ENCODE measurements around the gene TRIM2. TPM values are rescaled to one million over a fixed set of nuclear protein-coding genes. Genes with fewer than 3 reads are reported as not detected.

Gene TRIM2
- total RNA-seq, 1 experiment from 2014 or later: 87.0 TPM

DNA sequence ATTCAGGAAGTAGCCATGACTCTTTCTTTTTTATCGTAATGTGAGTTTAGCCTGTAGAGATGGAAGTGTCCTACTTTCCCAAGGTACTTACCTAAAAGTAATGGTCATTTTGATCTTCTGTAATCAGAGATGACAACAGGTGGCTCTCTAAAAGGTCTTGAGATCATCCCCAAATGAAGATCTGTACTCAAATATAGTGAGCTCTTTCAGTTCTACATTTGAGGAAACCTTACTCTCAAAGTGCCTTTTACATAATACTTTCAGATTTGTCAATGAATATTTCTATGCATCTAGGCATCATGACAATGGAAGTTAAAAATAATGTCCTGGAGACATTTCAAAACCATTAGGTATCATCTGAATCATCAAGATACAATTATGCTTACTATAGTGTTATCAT is 123.0 kb downstream of the TRIM2 start:
- ChIA-PET POLR2A (ENCODE audit: unreplicated experiment) (no interaction called here), CTCF (interaction anchor here (0.7 kb wide), 2 partner anchors 137 to 346 kb away, joined by 3 to 9 read pairs; no protein-coding TSS in a partner anchor)
- H4K20me1 ChIP-seq (ENCODE audit: insufficient read depth): no peaks in the 10 kb centered on the region
- no peak overlapping the region for H2AFZ ChIP-seq
- H3K79me2 ChIP-seq (ENCODE audit: low read depth): no peaks in the 10 kb centered on the region
- peaks cover 30% of the 10 kb centered on the region for H3F3A ChIP-seq (ENCODE audit: insufficient read depth, low read depth)
- H3K27ac ChIP-seq: peak overlapping the region; percentile 33
- no TSS peak for BruUV-seq (replicated peaks)
- no peak for TF ChIP-seq EZH2 (IDR thresholded peaks at IDR 0.05; ENCODE audit: low read depth)
- TF ChIP-seq, protein P1, sequence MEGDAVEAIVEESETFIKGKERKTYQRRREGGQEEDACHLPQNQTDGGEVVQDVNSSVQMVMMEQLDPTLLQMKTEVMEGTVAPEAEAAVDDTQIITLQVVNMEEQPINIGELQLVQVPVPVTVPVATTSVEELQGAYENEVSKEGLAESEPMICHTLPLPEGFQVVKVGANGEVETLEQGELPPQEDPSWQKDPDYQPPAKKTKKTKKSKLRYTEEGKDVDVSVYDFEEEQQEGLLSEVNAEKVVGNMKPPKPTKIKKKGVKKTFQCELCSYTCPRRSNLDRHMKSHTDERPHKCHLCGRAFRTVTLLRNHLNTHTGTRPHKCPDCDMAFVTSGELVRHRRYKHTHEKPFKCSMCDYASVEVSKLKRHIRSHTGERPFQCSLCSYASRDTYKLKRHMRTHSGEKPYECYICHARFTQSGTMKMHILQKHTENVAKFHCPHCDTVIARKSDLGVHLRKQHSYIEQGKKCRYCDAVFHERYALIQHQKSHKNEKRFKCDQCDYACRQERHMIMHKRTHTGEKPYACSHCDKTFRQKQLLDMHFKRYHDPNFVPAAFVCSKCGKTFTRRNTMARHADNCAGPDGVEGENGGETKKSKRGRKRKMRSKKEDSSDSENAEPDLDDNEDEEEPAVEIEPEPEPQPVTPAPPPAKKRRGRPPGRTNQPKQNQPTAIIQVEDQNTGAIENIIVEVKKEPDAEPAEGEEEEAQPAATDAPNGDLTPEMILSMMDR (conservative IDR thresholded peaks at IDR 0.05): no peak
- no peak for DNase-seq
- H3K4me2 ChIP-seq: no peak overlapping the region
- no peaks in the 10 kb centered on the region for H3K9me3 ChIP-seq (ENCODE audit: insufficient read depth, low read depth)
- intact Hi-C loops (cut with micrococcal nuclease; ENCODE audit: unreplicated experiment): no loop called here
- H3K27me3 ChIP-seq (ENCODE audit: insufficient read depth, low read depth): no peaks in the 10 kb centered on the region
- H3K9me2 ChIP-seq (ENCODE audit: insufficient read depth): no peaks in the 10 kb centered on the region
- peaks cover 25% of the 10 kb centered on the region for H3K4me1 ChIP-seq (replicated peaks; ENCODE audit: insufficient read depth)
- H3K36me3 ChIP-seq (ENCODE audit: low read depth): no peaks in the 10 kb centered on the region
- H3K4me3 ChIP-seq: no peak overlapping the region

DNA sequence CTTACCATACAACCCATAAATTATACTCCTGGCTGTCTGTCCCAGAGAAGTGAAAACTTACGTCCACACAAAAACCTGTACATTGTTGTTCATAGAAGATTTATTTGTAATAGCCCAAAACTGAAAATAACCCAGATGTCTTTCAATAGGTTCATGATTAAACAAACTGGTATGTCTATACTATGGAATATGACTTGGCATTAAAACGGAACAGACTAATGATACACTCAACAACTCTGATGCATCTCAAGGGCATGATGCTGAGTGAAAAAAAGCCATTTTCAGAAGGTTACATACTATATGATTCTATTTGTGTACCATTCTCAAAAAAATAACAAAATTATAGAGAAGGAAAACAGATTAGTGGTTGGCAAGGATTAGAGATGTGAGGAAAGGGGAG is 128.7 kb downstream of the TRIM2 start:
- TF ChIP-seq, protein P1 (conservative IDR thresholded peaks at IDR 0.05): no peak
- TF ChIP-seq EZH2 (IDR thresholded peaks at IDR 0.05; ENCODE audit: low read depth): no peak
- Histone ChIP-seq H3K4me2 (no peak overlapping the region), H3K36me3 (ENCODE audit: low read depth) (no peaks in the 10 kb centered on the region), H3F3A (ENCODE audit: insufficient read depth, low read depth) (no peaks in the 10 kb centered on the region), H3K9me3 (ENCODE audit: insufficient read depth, low read depth) (no peaks in the 10 kb centered on the region), H4K20me1 (ENCODE audit: insufficient read depth) (no peaks in the 10 kb centered on the region), H3K9me2 (ENCODE audit: insufficient read depth) (no peaks in the 10 kb centered on the region), H3K79me2 (ENCODE audit: low read depth) (no peaks in the 10 kb centered on the region), H3K4me1 (replicated peaks; ENCODE audit: insufficient read depth) (no peaks in the 10 kb centered on the region), H3K27me3 (ENCODE audit: insufficient read depth, low read depth) (no peaks in the 10 kb centered on the region), H3K27ac (no peak overlapping the region), H2AFZ (no peak overlapping the region), H3K4me3 (no peak overlapping the region)
- DNase-seq: no peak
- intact Hi-C loops (cut with micrococcal nuclease; ENCODE audit: unreplicated experiment): no loop called here
- ChIA-PET CTCF (no interaction called here), POLR2A (ENCODE audit: unreplicated experiment) (no interaction called here)
- BruUV-seq (replicated peaks): no TSS peak

DNA sequence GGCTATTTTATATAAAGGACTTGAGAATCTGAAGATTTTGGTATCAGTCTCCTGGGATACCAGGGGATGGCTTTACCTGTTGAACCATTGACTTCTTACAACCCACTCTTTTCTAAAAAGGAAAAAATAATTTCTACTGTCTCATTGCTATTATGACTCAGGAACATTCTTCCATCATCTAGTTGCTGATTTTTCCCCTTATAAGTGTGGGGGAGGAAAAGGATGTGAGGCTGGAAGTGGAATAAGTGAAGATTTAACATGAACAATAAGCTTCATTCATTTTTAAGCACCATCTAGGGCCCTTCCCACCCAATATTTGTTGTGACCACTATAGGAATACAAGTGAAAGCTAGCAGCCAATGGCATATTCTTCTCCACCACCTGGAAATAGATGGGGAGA is 129.6 kb downstream of the TRIM2 start:
- H4K20me1 ChIP-seq (ENCODE audit: insufficient read depth): no peaks in the 10 kb centered on the region
- intact Hi-C loops (cut with micrococcal nuclease; ENCODE audit: unreplicated experiment): no loop called here
- no peaks in the 10 kb centered on the region for H3K9me2 ChIP-seq (ENCODE audit: insufficient read depth)
- no peaks in the 10 kb centered on the region for H3K36me3 ChIP-seq (ENCODE audit: low read depth)
- no peak overlapping the region for H3K4me3 ChIP-seq
- no peak for DNase-seq
- H3K79me2 ChIP-seq (ENCODE audit: low read depth): no peaks in the 10 kb centered on the region
- H3K27ac ChIP-seq: no peak overlapping the region
- no peak overlapping the region for H2AFZ ChIP-seq
- CTCF ChIA-PET: no interaction called here
- H3K4me2 ChIP-seq: no peak overlapping the region
- H3K9me3 ChIP-seq (ENCODE audit: insufficient read depth, low read depth): no peaks in the 10 kb centered on the region
- BruUV-seq (replicated peaks): no TSS peak
- TF ChIP-seq, protein P1 (conservative IDR thresholded peaks at IDR 0.05): no peak
- no peak for TF ChIP-seq EZH2 (IDR thresholded peaks at IDR 0.05; ENCODE audit: low read depth)
- no peaks in the 10 kb centered on the region for H3K27me3 ChIP-seq (ENCODE audit: insufficient read depth, low read depth)
- no peaks in the 10 kb centered on the region for H3F3A ChIP-seq (ENCODE audit: insufficient read depth, low read depth)
- POLR2A ChIA-PET (ENCODE audit: unreplicated experiment): interaction anchor here (0.7 kb wide), 1 partner anchor 250 kb away, joined by 6 read pairs; no protein-coding TSS in a partner anchor
- H3K4me1 ChIP-seq (replicated peaks; ENCODE audit: insufficient read depth): no peaks in the 10 kb centered on the region

Measured in PC-9 (cell line).